WI38 (cell line): Measurements from ENCODE around the gene UBE2E1.

ENCODE experiments used
- H3K4me3 ChIP-seq: 2 replicates; pipeline ENCODE4 v1.5.1; 2011; ENCODE audit warnings: low read depth, mild to moderate bottlenecking, control low read depth, low read length
- TF ChIP-seq, protein P1 (sequence below): IDR thresholded peaks from 2 replicates; pipeline ENCODE4 v1.5.1; 2012; ENCODE audit warnings: low read depth, mild to moderate bottlenecking, control low read depth, low read length

UBE2E1 gene

DNA sequence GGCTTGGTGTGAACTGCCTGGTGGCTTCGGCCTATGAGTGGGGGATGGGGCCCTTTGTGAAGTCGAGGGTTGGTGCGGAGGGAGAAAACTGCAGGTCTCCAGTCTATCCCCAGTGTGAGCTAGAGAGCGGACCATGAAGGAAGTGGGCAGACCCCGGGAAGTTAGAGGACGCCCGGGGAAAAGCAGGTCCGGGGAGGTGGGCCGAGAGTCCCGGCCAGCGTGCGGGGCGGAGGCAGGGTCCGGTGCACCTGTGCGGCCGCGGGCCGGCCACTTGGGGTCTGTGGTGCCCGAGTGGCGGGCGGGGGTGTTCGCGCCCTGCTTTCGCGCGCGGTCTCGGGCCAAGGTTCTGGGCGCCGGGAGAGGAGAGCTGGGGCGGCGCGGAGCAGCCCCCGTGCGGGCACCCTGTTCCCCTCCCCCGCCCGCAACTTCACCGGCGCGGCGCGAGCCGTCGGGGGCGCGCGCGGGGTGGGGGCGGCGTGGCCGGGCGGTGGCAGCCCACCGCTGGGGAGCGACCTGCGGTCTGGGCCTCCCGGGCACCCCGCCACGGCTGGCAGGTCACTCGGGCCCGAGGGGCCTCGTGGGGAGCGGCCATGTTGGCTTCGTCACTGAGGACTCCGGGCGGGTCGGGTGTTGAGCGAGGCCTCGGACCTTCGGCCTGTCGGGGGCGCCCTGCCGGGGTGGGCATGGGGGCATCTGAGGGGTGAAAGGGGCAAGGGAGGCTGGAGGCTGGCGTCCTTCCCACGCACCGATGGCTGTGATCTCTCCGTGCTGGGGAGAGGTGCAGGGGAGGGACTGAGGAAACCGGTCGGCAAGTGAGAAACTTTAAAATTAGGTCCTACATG lies 4.8 kb downstream of the UBE2E1 start:
- TF ChIP-seq, protein P1, sequence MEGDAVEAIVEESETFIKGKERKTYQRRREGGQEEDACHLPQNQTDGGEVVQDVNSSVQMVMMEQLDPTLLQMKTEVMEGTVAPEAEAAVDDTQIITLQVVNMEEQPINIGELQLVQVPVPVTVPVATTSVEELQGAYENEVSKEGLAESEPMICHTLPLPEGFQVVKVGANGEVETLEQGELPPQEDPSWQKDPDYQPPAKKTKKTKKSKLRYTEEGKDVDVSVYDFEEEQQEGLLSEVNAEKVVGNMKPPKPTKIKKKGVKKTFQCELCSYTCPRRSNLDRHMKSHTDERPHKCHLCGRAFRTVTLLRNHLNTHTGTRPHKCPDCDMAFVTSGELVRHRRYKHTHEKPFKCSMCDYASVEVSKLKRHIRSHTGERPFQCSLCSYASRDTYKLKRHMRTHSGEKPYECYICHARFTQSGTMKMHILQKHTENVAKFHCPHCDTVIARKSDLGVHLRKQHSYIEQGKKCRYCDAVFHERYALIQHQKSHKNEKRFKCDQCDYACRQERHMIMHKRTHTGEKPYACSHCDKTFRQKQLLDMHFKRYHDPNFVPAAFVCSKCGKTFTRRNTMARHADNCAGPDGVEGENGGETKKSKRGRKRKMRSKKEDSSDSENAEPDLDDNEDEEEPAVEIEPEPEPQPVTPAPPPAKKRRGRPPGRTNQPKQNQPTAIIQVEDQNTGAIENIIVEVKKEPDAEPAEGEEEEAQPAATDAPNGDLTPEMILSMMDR: no peak
- H3K4me3 ChIP-seq: peak overlapping the region; percentile 61

DNA sequence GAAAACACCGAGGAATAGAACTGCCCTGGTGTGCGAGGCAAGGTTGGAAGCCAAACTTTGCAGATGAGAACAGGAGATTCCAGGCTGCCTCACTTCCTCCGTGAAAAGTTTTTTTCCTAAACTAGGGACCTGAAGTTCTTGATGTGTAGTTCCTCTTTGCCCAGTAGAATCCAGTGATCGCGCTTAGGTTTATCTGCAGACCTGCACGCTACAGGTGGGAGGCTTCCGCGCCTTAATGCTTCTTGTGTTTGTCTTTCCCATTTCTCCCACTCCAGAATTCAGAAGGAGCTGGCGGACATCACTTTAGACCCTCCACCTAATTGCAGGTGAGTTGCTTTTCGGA lies 5.4 kb downstream of the UBE2E1 start:
- peak overlapping the region; percentile 61 for H3K4me3 ChIP-seq
- TF ChIP-seq, protein P1: no peak

DNA sequence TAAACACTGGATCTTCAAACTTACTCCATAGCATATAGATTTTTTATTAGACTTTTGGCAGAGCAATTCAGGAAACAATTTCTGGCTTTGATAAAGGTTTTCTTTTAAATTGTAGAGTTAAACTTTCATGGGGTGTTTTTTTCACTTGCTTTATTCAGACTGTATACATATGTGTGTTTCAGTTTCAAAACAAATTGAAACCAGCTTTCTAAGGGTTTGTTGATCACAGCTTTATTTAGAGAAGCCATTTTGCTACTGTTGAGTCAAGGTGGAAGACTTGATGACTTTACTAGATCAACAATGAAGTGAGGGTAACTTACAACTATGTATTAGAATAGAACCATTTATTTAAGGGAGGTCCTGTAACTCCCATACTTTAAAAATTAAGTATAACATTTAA lies 6.2 kb downstream of the UBE2E1 start:
- no peak overlapping the region for H3K4me3 ChIP-seq

DNA sequence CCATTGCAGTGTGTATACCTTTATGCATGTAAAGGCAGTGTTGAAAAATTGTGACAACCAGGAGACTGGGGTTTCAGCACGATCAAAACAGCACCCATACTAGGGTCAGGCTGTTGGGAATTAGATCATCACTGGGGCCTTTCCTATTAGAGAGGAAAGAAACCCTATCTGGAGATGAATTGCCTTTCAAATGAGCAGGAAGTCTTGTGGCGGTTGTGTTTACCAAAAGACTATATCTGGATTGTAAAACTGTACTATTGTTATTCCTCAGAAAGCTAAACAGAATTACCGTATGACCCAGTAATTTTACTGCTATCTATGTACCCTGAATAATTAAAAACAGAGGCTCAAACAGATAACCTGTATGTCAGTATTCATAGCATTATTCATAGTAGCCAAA lies 10.1 kb downstream of the UBE2E1 start:
- TF ChIP-seq, protein P1: no peak
- H3K4me3 ChIP-seq: no peak overlapping the region

More for the DNA sequence above, 6.2 kb downstream of the UBE2E1 start:
- TF ChIP-seq, protein P1: no peak

DNA sequence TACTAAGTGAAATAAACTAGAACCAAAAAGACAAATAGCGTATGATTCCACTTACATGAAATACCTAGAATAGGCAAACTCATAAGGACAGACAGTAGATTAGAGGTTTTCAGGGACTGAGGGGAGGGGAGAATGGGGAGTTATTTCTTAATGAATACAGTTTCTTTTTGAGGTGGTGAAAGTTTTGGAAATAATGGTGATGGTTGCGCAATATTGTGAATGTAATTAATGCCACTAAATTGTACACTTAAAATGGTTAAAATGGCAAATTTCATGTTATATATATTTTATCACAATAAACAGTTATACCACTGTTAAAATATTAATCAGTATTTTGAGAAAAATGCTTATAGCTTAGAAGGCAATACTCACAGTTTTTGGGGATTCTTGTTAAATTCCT lies 11.0 kb downstream of the UBE2E1 start:
- TF ChIP-seq, protein P1: no peak
- H3K4me3 ChIP-seq: no peak overlapping the region

DNA sequence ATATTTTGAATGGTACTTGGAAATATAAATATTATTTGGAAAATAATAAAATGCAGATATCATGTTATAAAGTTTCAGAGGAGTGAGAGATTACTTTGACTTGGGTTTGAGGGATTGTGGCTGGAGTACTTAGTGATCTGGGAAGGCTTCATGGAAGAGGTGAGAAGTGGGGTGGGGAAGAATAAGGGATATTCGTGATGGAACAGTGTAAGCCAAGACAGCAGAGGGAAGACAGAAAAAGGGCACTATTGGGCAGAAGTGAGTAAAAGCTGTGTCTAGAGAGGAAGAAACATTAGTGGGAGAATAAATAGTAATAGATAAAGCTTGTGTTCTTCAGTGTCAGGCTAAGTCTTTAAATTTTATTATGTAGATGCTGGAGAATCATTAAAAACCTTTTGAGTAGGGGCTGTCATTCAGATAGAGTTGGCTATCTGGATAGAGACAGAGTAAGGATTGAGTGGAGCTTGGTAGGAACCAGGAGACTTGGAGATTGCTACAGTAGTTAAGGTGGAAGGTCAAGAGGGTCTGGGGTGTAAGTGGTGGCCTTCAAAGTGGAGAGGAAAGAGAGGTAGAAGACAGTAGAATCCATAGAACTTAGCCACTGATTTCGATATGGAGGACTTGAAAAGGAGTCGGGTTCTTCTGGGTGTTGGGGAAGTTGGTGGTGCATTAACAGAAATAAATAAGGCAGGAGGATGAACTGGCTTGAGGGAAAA lies 11.9 kb downstream of the UBE2E1 start:
- TF ChIP-seq, protein P1: no peak
- H3K4me3 ChIP-seq: no peak overlapping the region
